Colonic mucosa (tissue), 4 donors: Measurements from ENCODE around the gene OSTN. TPM values are rescaled to one million over a fixed set of nuclear protein-coding genes. Genes with fewer than 3 reads are reported as not detected.

Experiments used
- DNase-seq: peaks from one replicate; pipeline ENCODE4 v3.0.0-alpha.2; 2020
- H3K27ac ChIP-seq: fragments of 200-600 bp; one replicate; pipeline ENCODE4 v1.8.0; 2021
- H3K27me3 ChIP-seq: fragments of 200-600 bp; one replicate; pipeline ENCODE4 v1.8.0; 2021
- H3K36me3 ChIP-seq: fragments of 200-600 bp; one replicate; pipeline ENCODE4 v1.8.0; 2021
- H3K4me1 ChIP-seq: fragments of 200-600 bp; one replicate; pipeline ENCODE4 v1.8.0; 2021; ENCODE audit warnings: mild to moderate bottlenecking
- H3K4me3 ChIP-seq: fragments of 200-600 bp; one replicate; pipeline ENCODE4 v1.8.0; 2021
- H3K9ac ChIP-seq, 2 donors: one replicate each; pipeline ENCODE4 v1.7.0; 2013; ENCODE audit warnings: control low read depth in 2 of 2, low read depth in 2 of 2, low read length in 2 of 2
- H3K9me3 ChIP-seq: fragments of 200-600 bp; one replicate; pipeline ENCODE4 v1.8.0; 2021
- intact Hi-C: fragments of 100-400 bp; cut with DNase I; formaldehyde crosslinking; loops from one replicate; pipeline ENCODE4 v1.14.1; 2022
- total RNA-seq, 2 donors: library from RNA; stranded (reverse); fragmentation: NEBNext Ultra II Directional in 1 of 2; extraction: Animal tissue kit (Norgen Biotek cat#: 25700) in 1 of 2; gene quantifications; one replicate each; pipeline ENCODE4 v1.2.1, GENCODE V29; 2021
- TF ChIP-seq, protein P1 (sequence below): fragments of 200-600 bp; IDR thresholded peaks from one replicate; pipeline ENCODE4 v1.8.0; 2022; ENCODE audit warnings: antibody characterized with exemption, mild to moderate bottlenecking
- donor health status: healthy.
- donor health status: DM: no; HTN: no; CAD: no.
- donor health status: DM: no; HTN: no; CAD: no.

OSTN gene
- total RNA-seq, 2 donors from 2014 or later: not detected

DNA sequence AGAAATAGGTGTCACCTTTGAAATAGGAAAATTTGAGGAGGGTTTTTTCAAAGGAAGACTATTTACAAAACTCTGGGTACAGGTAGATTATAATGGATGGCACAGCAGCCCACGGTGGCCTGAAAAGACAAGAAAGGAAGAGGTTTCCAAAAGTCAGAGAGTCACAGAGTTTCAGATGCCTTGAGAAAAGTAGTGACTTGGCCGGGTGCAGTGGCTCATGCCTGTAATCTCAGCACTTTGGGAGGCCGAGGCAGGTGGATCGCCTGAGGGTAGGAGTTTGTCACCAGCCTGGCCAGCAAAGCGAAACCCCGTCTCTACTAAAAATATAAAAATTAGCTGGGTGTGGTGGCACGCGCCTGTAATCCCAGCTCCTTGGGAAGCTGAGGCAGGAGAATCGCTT is 35.2 kb downstream of the OSTN start:
- no peak overlapping the region for H3K4me3 ChIP-seq
- no peak overlapping the region for H3K27ac ChIP-seq
- H3K9ac ChIP-seq: no peak overlapping the region
- H3K4me1 ChIP-seq: no peaks in the 10 kb centered on the region
- intact Hi-C loops: loop anchor here (10.0 kb wide), 1 partner anchor 151 kb away; no protein-coding TSS in a partner anchor
- no peak for DNase-seq
- TF ChIP-seq, protein P1, sequence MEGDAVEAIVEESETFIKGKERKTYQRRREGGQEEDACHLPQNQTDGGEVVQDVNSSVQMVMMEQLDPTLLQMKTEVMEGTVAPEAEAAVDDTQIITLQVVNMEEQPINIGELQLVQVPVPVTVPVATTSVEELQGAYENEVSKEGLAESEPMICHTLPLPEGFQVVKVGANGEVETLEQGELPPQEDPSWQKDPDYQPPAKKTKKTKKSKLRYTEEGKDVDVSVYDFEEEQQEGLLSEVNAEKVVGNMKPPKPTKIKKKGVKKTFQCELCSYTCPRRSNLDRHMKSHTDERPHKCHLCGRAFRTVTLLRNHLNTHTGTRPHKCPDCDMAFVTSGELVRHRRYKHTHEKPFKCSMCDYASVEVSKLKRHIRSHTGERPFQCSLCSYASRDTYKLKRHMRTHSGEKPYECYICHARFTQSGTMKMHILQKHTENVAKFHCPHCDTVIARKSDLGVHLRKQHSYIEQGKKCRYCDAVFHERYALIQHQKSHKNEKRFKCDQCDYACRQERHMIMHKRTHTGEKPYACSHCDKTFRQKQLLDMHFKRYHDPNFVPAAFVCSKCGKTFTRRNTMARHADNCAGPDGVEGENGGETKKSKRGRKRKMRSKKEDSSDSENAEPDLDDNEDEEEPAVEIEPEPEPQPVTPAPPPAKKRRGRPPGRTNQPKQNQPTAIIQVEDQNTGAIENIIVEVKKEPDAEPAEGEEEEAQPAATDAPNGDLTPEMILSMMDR: no peak
- no peaks in the 10 kb centered on the region for H3K9me3 ChIP-seq
- H3K27me3 ChIP-seq: no peaks in the 10 kb centered on the region
- H3K36me3 ChIP-seq: no peaks in the 10 kb centered on the region

DNA sequence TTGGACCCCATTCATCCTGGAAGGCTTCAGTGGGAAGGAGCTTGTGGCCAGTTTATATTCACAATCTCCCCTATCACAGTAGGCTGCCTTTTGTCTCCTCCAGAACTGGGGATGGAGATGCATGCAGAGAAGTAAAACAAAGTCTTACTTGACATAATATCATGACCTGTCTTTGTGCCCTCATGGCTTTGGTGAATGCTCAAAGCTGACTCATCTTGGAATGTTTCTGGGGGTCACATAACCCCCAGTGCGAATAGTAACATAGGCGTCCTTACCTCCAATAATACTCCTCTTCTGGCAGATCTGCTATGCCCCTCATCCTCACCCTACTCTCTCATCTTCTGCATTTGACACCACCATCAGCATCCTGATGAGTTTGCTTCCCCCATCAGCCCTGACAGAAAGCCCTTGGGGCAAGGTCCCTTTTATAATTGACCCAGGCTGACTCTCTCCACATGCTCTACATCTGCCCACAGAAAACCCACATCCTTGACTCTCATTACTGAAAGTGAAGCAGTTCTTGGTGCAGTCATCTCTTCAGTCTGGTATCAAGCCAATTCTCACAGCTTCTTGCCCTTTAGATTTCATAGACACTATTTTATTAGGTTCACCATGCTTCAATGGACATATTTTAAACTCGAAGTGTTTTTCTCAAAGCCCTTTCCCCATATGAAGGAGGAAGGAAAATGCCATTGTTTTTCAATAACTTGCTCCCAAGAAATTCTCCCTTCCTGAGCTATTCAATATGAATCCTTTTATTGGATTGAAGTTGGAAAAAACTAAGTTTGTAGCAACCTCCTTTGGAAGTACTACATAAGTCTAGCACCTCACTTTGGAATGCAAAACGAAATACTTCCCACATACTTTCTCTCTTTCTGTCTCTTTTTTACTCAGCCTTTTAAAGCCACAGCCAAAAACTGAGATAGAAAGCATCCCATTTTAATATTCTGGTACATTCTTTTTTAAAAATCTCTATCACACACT is 36.6 kb downstream of the OSTN start:
- Histone ChIP-seq H3K27me3 (no peaks in the 10 kb centered on the region), H3K27ac (no peak overlapping the region), H3K9me3 (no peaks in the 10 kb centered on the region), H3K36me3 (no peaks in the 10 kb centered on the region), H3K9ac (no peak overlapping the region), H3K4me3 (no peak overlapping the region), H3K4me1 (no peaks in the 10 kb centered on the region)
- intact Hi-C loops: loop anchor here (10.0 kb wide), 1 partner anchor 149 kb away; no protein-coding TSS in a partner anchor
- DNase-seq: no peak
- TF ChIP-seq, protein P1: no peak

DNA sequence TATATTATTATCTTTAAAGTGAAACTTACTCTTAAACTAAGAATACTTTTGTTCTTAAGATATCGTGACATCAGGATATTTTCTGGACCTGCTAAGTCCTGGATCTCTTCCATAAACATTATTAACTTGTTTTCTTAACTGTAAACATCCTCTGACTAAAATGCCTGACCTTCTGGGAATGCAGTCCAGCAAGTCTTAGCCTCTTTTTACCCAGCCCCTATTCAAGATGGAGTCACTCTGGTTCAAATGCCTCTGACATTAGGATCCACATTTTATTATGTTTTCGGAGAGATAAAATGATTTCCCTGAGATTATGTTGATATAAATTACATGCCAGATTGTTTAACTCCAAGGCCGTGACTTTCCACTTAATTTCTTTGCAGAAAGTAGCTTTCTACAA is 37.6 kb downstream of the OSTN start:
- intact Hi-C loops: loop anchor here (10.0 kb wide), 1 partner anchor 148 kb away; no protein-coding TSS in a partner anchor
- H3K9ac ChIP-seq: no peak overlapping the region
- H3K36me3 ChIP-seq: no peaks in the 10 kb centered on the region

DNA sequence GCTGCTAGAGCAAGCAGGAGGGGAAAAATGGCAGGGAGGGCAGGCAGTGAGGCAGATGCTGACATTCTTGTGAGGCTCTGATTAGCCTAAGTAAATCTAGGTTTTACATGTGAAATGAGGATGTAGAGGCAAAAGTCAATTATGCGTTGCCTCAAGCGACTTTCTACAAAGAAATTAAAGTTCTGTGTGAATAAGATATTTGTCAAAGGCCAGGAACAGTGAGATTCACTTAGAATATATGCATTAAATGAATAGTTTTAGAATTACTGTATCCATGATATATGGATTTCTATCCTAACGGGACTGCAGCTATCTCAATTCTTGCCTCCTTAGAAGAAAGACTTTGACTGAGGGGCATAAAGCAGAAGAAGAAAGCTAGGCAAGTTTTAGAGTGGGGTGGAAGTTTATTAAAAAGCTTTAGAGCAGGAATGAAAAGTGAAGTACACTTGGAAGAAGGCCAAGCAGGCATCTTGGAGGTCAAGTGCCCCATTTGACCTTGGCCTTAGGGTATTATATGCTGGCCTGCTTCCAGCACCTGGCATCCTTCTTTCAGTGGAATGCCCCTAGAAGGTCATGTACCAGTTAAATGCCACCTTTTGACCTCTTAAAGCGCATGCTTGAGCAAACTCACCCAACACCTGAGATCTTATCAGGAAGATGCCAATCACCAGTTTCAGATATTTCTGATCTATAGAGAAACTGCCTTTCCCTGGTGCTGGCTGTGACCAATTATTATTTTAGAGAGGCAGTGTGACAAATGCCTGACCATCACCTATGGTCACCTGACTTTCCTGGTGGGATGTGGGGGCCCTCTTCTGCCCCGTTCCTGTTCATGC is 38.2 kb downstream of the OSTN start:
- DNase-seq: no peak
- no peaks in the 10 kb centered on the region for H3K36me3 ChIP-seq
- no peak overlapping the region for H3K4me3 ChIP-seq
- TF ChIP-seq, protein P1: no peak
- intact Hi-C loops: loop anchor here (10.0 kb wide), 1 partner anchor 148 kb away; no protein-coding TSS in a partner anchor
- H3K27ac ChIP-seq: no peak overlapping the region
- no peak overlapping the region for H3K9ac ChIP-seq
- no peaks in the 10 kb centered on the region for H3K27me3 ChIP-seq
- no peaks in the 10 kb centered on the region for H3K4me1 ChIP-seq
- no peaks in the 10 kb centered on the region for H3K9me3 ChIP-seq

More for the DNA sequence above, 37.6 kb downstream of the OSTN start:
- Histone ChIP-seq H3K9me3 (no peaks in the 10 kb centered on the region), H3K27me3 (no peaks in the 10 kb centered on the region), H3K4me1 (no peaks in the 10 kb centered on the region), H3K4me3 (no peak overlapping the region), H3K27ac (no peak overlapping the region)
- TF ChIP-seq, protein P1: no peak
- no peak for DNase-seq

DNA sequence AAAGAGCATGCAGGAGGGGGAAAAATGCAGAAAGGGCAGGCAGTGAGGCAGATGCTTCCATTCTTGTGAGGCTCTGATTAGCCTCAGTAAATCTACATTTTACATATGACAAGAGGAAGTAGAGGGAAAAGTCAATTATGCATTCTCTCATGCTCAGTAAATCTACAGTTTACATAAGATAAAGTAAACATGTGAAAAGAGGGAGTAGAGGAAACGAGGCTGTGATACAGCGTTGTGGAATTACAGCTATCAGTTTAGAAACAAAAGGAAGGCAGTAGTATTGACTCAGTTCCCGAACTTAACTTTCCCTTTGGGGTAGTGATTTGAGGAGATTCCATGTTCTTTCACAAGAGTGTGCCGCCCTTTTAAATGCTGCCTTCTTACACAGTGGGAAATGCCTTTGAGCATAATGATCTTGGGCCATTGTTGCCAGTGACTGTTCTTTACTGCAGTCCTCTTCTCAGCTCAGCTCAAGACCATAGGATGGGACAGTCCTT is 39.3 kb downstream of the OSTN start:
- DNase-seq: no peak
- no peaks in the 10 kb centered on the region for H3K4me1 ChIP-seq
- H3K27me3 ChIP-seq: no peaks in the 10 kb centered on the region
- TF ChIP-seq, protein P1: no peak
- no peaks in the 10 kb centered on the region for H3K36me3 ChIP-seq
- no peak overlapping the region for H3K4me3 ChIP-seq
- intact Hi-C loops: loop anchor here (10.0 kb wide), 1 partner anchor 146 kb away; no protein-coding TSS in a partner anchor
- no peak overlapping the region for H3K9ac ChIP-seq
- H3K9me3 ChIP-seq: no peaks in the 10 kb centered on the region
- H3K27ac ChIP-seq: no peak overlapping the region
